Medulla oblongata (tissue), 1 donor: ENCODE measurements around the gene ARHGAP26.

Experiments
- DNase-seq: peaks from one replicate; pipeline ENCODE4 v3.0.0-alpha.2; 2015; ENCODE audit errors: extremely low spot score

The ARHGAP26 gene

GRCh38 chr5:142753116-142753631 lies 17.0 kb upstream of the ARHGAP26 start:
- DNase-seq = peak; percentile 77

- DNase-seq = no peak
Measured at GRCh38 chr5:142754031-142754430, 16.1 kb upstream of the ARHGAP26 start.

DNA sequence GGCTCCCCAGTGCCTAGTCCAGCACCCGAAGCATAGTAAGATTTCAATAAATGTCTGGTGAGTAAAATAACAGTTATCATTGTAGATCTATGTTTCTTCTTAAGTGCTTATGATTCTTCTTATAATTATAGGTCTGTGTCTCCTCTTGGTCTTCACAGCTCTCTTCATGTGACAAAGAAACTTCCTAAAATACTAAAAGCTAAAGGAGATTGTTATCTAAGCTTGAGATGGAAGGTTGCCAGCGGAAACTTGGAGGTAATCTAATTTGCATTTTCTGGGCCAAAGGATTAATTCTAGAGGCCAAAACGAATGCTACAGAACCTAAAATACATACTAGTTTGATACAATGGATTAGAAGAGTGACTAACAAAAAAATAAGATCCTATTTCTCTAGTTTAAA lies 13.6 kb upstream of the ARHGAP26 start:
- DNase-seq = no peak

DNA sequence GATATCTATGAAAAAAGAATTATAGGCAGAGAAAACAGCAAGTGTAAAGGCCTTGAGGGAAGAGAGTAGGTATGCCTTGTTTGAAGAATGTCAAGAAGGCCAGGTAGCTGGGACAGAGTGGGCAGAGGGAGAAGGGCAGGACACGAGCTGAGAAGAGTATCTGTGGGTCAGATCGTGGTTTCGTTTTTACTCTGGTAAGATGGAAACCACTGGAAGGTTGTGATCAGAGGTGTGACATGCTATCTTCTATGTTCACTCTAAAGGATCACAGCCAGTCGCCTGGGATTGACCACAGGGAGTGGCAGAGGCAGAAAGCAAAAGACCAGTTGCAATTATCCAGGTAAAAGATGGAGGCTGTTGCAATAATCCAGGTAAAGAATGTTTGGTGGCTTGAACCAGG lies 12.6 kb upstream of the ARHGAP26 start:
- DNase-seq = no peak

- DNase-seq = no peak
Measured at GRCh38 chr5:142758062-142758795, 11.9 kb upstream of the ARHGAP26 start.

- no peak for DNase-seq
Measured at GRCh38 chr5:142758796-142759145, 11.4 kb upstream of the ARHGAP26 start.

- DNase-seq = no peak
Measured at GRCh38 chr5:142763701-142764100, 6.5 kb upstream of the ARHGAP26 start.

- DNase-seq = no peak
Measured at GRCh38 chr5:142767178-142767577, 3.0 kb upstream of the ARHGAP26 start.

GRCh38 chr5:142767911-142768310 lies 2.3 kb upstream of the ARHGAP26 start:
- no peak for DNase-seq

GRCh38 chr5:142769251-142769792 lies 855 bp upstream of the ARHGAP26 start:
- peak; percentile 50 for DNase-seq

DNA sequence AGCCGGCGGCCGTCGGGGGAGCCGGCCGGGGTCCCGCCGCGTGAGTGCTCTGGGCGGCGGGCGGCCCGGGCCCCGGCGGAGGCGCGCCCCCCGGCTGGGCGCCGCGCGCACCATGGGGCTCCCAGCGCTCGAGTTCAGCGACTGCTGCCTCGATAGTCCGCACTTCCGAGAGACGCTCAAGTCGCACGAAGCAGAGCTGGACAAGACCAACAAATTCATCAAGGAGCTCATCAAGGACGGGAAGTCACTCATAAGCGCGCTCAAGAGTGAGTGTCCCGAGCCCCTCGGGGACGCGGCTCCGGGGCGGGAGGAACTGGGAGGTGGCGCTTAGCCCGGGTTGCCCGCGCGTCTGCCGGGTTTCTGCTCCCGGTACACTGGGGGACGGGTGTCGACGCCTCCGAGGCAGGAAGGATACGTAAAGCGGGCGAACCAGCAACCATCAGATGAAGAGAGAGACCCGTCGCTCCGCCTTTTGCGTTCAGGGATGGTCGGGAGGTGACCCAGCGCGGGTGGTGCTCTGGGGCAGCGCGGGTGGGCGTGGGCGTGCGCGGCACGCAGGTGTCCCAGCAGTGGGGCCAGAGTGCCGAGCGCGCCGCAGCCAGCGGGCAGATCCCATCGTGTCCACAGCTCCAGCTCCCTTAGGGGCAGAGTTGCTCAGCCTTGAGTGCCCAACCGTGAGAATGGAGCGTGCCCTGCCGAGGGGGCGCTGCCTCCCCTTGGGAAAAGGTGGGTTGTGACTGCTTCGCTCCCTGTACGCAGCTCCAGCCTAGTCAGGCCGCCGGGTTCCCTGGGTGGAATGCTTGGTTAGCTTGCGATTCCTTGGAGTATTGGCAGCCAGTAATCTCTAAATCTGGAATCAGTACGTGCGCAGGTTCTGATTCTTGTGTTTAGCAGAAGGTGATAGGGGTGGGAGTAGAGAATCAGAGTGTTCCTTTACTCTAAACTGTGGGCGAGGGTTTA lies 753 bp downstream of the ARHGAP26 start:
- peak; percentile 50 for DNase-seq

GRCh38 chr5:142771666-142772065 lies 1.5 kb downstream of the ARHGAP26 start:
- DNase-seq = no peak

DNA sequence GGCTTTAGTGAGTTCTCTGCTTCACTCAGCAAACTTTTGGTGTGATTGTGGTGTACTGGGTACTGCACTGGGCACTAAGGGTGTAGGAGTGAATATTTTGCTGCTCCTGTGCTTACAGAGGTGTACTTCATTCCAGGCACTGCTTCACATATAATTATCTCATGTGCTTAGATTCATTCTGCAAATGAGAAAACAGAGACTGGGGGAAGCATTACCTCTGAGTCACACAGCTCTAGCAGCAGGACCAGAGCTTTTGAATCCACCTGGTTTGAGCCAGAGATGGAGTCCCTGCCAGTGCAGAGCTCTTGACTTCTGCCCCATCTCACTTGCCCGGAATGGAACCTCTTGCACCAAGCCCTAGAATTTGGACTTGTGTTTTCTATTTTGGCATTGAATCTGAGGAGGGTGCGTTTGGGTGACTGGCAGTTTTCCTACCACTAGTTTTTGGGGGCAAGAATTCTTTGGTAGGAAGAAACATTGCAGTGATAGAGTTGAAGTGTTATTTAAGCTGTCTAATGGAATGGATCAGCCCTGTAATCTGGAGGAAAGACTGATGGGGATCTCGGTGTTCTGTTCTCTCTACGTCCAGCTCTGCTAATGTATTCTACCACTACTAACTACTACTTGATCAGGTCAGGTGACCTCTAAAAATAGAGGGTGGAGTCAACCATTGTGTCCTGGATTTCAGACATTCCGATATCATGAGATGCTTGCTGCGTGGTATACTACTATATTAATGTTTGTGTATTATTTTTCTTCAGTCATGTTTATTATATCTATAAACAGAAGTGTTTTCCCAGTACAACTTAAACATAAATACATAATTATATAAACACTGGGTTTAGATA lies 2.5 kb downstream of the ARHGAP26 start:
- no peak for DNase-seq

DNA sequence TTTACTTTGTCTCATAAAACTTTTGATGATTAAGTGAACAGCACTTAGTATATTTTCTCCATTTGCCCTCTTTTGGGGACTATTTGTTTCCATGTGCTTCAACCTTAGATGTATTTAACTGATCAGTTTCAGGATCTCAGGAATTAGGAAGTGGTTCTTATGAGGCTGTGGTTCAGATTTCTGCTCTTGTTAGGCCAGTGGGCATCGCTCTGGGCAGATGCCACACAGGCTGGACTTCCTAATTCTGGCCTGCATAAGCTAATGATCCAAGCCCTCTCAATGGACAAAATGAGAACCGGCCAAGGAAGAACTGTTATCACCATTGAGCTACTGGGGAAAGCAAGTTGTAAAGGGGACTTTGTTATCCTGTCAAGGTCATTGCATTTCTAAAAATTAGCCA lies 6.9 kb downstream of the ARHGAP26 start:
- peak; percentile 49 for DNase-seq

- DNase-seq = no peak
Measured at GRCh38 chr5:142777850-142778249, 7.7 kb downstream of the ARHGAP26 start.

DNA sequence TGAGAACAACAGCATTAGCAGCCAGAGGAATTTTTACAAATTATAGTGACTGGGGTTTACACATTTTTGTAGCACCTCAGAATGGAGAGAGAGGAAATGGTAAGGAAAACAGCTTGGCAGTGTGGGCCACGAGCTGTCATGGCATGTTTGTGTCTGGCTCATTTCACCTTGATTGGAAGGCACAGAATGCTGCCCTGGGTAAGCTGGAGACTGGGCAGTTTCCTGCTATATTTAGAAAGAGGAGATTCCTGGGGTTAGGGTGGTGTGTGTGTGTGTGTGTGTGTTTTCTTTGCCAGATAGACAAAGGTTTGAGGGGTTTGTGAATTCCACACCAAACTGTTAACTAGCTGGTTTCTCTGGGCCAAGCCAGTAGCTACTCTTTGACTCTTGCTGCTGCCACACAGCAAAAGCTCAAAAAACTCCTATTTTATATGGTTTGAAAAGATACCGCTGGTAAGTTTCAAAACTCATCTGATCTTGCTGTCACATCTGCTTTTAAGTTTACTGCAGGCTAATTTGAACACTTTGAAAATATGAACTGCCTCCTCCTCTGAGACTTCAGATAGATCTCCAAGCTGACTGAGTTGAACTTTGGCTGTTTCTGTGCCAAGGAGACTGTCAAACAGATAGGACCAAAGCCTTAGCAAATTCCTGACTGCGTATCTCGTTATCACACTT lies 9.1 kb downstream of the ARHGAP26 start:
- no peak for DNase-seq

- DNase-seq = no peak
Measured at GRCh38 chr5:142780871-142781270, 10.7 kb downstream of the ARHGAP26 start.

DNA sequence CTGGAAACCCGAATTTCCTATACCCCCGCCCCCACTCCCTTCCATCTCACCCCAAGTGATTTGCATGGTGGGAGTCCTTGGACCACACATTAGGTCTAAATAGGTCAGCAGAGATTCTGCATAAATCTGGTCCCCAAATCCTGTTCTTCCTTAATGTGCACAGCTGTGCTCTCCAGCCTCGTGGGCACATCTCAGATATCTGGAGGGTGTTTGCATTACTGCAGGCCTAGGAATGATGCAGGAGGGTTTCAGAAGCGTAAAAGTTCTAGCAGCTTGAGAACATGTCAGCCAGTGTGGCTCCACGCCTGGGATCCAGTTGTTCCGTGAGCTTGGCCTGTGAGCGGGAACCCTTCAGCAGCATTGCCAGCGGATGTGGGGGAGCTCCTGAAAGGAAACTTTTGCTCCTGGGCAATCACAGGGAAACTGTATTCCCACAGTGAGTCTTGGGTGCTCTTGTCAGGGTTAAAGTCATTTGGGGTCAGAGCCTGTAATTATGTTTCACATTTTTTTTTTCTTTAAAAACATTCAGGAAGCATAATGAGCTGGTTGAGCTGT lies 12.9 kb downstream of the ARHGAP26 start:
- no peak for DNase-seq

DNA sequence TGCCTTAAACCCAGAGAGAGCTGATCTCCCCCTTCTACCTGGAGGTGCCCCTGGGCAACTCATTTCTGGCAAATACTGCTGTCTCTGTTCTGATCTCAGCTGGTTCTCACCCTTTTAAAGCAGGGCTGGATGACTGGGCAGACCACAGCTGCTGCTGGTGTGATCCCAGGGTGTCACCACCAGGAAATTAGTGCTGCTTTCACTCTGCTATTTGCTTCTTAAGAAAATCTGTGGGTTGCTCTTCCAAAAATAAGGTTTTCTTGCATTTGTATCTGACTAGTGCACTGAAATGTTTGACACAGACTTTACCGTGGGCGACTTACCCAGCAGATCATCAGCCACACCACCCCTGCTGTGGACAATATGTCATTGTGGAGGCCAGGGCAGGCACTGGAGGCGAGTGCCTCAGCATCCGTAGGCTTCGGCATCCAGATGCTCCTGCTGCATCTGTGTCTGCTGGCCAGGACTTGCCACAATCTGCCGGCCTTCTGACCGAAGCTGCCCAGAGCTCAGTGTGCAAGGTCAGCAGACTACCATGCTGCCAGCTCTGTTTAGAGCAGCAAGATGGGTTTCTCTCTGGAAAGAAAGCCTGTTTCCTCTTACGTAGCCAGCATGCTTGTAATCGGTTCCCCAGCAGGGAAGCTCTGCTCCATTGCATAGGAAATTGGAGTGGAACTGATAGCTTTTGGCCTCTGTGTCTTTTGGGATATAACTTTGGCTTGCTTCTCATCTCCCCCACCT lies 13.6 kb downstream of the ARHGAP26 start:
- DNase-seq = peak; percentile 73

DNA sequence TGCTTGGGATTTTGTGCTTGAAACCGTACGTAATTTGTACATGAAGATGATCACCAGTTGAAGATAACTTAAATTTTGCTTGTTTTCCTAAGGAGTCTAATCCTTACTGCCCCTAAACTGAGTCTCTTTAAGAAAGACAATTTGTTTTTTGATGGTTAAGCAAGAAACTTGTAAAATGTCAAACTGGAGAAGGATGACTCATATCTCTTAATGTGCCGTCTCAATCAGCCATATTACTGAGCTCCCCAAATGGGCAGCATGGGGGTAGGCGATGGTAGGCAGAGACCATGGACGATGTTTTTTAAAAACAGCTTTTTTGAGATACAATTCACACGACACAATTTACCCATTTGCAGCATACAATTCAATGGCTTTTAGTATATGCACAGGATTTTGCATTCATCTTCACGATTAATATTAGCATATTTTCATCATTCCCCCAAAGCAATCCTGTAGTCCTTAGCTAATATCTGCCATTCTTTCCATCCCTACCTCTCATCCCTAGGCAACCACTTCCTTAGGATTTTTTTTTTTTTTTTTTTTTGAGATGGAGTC lies 14.3 kb downstream of the ARHGAP26 start:
- DNase-seq = no peak
